HG03442 (cell line): ENCODE results near the gene SCYGR6.
"Not testable (repeated sequence)": the region's sequence is repeated elsewhere in the genome, so short reads cannot be mapped to it uniquely, and the experiment has no call there.

Experiments used
- ATAC-seq: cut with Tn5 transposase; IDR thresholded peaks from one replicate; pipeline ENCODE4 v1.9.1; 2021; ENCODE audit warnings: mild to moderate bottlenecking, moderate library complexity; ENCODE audit not compliant: unreplicated experiment

Gene SCYGR6, protein sequence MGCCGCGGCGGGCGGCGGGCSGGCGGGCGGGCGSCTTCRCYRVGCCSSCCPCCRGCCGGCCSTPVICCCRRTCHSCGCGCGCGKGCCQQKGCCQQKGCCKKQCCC

DNA sequence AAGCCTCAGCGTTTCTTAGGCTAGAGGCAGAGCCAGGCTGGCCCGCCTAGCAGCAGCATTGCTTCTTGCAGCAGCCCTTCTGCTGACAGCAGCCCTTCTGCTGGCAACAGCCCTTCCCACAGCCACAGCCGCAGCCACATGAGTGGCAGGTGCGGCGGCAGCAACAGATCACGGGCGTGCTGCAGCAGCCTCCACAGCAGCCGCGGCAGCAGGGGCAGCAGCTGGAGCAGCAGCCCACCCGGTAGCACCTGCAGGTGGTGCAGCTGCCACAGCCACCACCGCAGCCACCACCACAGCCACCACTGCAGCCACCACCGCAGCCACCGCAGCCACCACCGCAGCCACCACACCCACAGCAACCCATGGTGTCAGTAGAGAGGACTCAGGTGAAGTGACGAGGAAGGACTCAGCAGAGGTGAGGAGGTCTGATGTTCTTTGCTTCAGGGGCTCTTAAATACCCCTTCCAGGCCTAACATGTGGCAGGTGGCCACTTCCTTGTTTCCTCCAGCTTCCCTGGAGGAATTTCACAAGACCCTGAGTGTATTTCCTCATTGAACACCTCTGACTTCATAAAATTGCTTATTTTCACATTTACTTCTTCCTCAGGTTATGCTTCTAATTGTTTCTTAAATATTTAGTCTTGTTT is at the start of gene SCYGR6:
Gene SCYGR6 (minus strand): TSS at position 364 of the 646 bp plus-strand sequence. CDS start 0 bp downstream, at position 364.
- ATAC-seq = no peak

DNA sequence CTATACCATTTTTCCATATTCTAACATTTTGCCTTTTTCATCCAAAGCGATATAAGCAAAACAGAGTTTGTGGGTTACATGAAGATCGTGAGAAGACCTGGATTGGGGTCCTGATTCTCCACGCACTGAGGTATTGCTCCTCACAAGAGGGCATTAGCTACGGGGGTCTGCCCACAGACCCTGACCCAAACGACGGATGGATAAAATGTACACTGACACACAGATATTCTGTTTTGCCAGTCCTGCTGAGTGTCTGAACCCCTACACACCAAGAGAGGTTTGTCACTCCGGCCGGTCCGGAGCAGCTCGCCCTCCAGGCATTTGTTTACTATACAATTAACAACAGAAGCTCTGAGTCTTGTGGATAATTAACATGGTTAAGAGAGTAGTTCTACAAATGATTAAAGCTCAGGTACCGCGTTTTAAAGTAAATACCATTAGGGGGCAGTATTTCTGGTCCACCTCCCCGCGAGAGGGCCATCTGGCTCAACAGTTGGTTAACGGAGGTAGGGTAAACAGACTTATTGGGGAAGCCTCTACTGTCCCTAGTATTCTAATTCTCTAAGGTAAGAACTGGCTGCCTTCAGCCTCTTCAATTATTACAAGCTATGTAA is 49.6 kb upstream of the SCYGR6 start:
- no peak for ATAC-seq

DNA sequence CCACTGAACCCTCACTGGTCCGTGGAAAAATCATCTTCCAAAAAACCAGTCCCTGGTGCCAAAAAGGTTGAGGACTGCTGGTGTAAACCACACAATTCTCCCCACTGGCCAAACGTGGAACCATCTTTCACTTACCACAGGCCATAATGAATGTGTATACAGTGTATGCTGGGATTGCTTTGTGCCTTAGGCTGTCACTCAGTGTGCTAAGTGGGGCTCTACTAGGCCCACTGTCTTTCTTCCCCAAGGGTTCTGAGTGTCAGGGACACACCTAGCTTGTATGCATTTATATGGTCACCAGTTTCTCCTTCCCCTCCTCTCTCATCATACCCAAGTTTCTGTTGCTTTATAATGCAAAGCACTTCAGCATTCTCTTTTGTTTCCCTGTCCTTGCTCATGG is 48.4 kb upstream of the SCYGR6 start:
- no peak for ATAC-seq

DNA sequence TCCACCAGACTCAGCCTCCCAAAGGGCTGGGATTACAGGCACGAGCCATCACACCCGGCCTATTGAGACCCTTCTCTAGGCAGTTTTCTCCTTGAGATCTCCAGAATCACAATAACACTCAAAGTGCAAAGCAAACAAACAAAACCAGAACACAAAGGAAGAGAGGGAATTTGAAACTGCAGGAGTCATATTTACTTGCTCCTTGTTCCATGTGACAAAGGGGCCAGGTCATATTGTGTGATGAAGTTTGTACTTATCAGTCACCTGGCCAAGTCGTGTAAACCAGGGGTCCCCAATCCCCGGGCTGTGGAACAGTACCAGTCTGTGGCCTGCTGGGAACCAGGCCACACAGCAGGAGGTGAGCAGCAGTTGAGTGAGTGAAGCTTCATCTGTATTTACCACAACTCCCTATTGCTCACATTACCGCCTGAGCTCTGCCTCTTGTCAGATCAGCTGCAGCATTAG is 47.7 kb upstream of the SCYGR6 start:
- ATAC-seq = no peak

DNA sequence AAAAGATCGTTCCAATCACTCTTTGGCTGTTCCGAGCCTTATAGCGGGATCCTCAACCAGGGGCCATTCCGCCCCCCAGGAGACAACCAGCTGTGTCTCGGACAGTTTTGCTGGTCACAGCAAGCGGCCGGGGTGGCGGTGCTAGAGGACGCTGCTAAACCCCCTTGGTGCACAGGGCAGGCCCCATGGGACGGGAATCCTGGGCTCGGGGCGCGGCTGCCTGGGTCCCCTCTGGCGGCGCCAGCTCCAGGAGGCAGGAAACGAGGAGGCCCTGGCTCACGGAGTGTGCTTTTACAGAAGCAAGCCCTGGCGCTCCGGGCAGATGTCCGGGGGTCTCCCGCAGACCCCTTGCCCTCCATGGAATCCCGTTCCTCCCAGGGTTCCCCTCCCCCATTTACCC is 43.3 kb upstream of the SCYGR6 start:
- ATAC-seq = no peak

DNA sequence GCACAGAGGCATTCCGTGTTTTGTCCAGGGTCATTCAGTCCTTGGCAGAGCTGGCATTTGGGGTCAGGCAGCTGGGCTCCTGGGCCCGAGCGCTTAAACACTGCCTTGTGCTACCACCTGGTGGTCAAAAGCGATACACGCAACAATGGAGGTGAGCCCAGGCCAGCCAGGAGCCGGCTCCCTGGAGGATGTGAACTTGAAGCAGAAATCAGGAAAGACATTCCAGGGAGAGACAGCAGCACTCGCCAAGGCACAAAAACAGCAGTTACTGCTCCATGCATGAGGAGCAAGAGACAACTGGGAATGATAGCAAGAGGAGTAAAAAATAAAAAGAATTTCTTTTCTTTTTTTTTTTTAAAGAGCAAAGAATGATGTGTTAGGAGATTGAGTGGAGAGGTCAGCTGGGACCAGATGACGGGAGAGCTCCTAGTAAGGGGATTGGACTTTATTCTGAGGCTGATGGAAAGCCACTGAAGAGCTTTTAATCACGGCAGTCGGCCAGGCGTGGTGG is 41.9 kb upstream of the SCYGR6 start:
- peak; percentile 97 for ATAC-seq

DNA sequence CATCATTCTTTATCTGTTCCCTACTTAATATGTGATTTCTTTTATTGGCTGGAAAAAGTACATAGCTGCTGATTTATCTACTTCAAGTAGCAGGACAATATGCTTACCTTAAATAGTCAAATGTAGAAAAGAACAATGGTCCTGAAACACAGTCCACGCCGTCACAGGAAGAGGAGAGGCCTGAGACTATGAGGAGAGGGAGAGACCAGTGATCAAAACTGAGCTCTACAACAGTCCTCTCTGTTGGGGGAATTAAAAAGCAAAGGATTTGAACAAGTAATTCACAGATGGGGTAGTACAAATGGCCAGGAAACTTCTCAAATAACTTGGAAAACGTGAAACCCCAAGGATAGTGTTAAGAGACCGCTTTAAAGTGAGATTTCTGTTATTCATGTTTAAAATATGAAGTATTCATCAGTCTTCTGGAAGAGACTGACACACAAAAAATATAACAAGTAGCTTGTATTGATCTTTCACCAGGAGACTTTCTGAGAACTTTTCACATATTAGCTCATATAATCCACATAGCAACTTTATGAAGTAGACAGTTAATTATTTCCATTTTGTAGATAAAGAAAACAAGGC is 41.3 kb upstream of the SCYGR6 start:
- no peak for ATAC-seq

DNA sequence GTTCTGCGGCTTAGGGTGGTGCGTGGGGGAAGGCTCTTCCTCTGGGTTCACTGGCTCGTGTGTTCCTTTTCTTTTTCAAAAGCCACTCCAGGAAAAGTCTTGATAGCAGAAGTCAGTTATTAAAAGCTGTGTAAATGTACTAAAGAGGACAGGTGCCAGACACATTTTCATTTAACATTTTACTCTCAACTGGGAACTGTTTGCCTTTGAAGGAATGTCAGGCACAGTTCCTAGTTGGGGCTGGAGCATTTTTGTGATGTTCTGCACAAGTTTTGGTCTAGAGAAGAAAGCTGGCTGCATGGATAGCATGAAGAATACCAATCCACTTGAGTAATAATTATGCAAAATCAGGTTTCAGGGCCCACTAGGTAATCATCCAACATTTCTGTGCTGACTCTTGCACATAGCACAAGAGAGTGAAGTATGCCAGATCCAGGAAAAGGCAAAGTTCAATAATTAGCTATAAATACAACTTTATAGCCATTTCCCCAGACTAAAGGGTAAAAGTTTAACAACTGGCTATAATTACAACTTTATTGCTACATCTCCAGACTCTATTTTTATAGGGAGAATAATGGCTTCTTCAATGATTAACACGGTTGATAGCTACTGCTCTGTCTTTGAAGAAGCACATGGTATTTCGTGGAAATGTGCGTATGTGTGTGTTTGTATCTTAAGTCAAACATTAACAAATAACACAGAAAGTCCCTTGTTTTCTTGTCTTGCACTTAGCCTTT is 37.4 kb upstream of the SCYGR6 start:
- no peak for ATAC-seq

DNA sequence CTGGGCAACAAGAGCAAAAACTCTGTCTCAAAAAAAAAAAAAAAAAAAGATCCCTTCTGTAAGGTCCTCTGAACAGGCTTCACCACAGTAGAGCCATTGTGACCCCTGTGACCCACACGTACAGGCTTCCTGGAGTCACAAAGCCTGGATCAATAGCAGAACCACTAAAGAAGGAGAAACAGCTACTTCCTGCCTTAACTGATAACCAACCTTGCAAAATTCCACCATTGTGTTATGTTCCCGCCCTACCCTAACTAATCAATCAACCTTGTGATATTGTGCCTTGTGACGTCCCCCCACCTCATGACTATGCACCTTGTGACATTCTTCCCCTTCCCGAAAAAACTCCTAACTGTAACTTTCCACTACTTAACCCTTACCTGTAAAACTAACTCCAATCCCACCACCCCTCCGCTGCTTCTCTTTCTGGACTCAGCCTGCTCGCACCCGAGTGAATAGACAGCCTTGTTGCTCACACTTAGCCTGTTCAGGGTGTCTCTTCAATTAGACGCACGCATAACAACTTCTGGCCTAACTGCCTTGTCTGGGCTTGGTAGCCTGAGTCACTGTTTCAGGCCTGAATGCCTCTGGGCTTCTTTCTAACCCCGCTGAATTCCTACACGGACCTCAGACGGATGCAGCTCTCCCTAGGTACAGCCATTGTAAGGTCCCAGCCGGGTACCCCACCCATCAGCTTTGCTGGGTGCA is 35.0 kb upstream of the SCYGR6 start:
- ATAC-seq = no peak

DNA sequence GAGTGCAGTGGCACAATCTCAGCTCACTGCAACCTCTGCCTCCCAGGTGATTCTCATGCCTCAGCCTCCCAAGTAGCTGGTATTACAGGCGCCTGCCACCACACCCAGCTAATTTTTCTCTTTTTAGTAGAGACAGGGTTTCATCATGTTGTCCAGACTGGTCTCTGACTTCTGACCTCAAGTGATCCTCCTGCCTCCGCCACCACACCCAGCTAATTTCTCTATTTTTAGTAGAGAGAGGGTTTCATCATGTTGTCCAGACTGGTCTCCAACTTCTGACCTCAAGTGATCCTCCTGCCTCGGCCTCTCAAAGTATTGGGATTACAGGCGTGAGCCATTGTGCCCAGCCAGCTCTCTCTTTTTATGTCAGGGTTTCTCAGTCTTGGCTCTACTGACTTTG is 31.7 kb upstream of the SCYGR6 start:
- ATAC-seq = not testable (repeated sequence)

DNA sequence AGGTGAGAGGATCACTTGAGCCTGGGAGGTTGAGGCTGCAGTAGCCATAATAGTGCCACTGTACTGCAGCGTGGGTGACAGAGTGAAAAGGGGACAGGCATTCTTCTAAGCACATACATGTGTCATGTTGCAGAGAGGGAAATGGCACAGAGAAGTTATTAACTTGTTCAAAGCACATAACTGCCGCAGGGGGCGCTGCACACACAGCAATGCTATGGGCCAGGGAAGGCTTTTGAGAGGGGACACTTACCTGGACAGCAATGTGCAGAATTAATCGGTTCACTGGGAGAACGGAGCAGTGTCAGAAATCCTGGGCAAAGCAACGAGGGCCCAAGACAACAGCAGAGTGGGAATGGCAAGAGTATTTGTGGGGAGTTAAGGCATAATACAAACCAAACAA is 23.5 kb upstream of the SCYGR6 start:
- no peak for ATAC-seq

DNA sequence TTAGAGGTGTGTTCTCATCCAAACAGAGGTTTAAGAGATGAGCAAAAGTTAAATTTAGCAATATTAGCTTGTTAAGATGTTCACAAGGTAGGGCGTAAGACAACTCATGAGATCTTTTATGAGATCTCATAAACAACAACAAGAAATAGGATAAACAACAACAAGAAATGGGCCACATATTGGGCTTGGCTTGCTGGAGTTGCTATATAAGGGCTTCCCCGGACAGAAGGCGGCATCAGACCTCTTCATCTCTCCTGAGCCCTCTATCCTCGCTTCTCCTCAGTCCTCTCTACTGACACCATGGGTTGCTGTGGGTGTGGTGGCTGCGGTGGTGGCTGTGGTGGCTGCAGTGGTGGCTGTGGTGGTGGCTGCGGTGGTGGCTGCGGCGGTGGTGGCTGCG is 21.0 kb upstream of the SCYGR6 start, which contains the start of gene SCYGR8:
Gene SCYGR8 (plus strand): TSS at position 301 of the 400 bp plus-strand sequence. CDS start 0 bp downstream, at position 301.
- ATAC-seq = no peak

DNA sequence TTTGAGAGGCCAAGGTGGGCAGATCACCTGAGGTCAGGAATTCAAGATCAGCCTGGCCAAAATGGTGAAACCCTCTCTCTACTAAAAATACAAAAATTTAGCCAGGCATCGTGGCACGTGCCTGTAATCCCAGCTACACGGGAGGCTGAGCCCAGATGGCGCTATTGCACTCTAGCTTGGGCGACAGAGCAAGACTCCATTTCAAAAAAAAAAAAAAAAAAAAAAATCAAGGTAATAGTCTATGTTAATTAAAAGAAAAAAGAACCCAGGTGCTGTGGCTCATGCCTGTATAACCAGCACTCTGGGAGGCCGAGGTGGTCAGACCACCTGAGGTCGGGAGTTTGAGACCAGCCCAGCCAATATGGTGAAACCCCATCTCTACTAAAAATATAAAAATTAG is 16.1 kb upstream of the SCYGR6 start:
- ATAC-seq = not testable (repeated sequence)

DNA sequence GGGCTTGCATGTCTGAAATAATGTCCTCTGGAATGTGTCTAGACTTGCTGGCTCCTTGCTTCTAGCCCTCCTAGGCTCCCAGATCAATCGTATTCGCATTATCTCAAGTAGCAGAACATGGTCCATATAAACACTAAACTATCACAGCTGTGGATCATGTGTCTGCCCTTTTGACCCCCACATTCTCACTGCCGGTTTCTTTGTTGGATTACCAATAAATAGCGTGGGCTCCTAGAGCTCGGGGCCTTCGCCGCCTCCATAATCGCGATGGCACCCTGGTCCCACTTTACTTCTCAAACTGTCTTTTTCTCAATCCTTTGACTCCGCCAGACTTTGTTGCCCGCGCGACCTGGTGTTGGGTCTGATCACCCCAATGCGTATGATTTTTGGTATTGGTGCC is 14.8 kb upstream of the SCYGR6 start:
- no peak for ATAC-seq

DNA sequence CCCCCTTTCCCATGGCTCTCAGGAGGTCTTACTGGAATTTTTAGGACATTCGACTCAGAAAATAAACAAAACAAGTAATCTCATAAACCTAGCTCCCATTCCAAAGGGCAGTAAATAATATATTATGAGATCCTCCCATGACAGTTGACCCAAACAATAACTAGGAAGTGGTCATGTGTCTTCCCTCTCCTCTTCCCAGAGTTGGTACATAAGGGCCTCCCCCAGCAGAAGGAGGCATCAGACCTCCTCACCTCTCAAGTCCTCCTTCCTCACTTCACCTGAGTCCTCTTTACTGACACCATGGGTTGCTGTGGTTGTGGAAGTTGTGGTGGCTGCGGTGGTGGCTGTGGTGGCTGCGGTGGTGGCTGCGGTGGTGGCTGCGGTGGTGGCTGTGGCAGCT is 3.5 kb upstream of the SCYGR6 start, which contains the start of gene SCYGR7:
Gene SCYGR7 (plus strand): TSS at position 301 of the 400 bp plus-strand sequence. CDS start 0 bp downstream, at position 301.
- ATAC-seq = no peak

DNA sequence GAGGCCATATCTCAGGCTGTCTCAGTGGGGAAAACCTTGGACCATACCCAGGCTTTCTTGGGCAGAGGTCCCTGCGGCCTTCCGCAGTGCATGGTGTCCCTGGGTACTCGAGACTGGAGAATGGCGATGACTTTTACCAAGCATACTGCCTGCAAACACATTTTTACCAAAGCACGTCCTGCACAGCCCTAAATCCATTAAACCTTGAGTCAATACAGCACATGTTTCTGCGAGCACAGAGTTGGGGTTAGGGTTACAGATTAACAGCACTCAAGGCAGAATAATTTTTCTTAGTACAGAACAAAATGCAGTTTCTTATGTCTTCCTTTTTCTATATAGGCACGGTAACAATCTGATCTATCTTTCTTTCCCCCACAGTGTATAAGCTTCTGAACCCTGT is 1.7 kb downstream of the SCYGR6 start:
- ATAC-seq = not testable (repeated sequence)

DNA sequence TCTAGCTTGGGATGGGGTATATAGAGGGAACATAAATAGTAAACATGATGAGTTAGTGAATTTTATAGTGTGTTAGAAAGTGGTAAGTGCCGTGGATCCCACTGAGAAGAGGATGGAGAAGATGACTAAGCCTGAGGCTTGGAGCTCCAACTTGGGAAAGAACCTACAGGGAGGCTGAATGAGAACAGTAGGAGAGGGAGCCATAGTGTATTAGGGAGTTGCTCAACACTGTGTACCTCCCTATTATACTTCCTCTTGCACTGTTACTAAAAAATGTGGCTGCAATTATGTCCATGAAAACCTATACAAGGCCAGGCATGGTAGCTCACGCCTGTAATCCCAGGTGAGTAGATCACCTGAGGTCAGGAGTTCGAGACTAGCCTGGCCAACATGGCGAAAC is 3.9 kb downstream of the SCYGR6 start:
- no peak for ATAC-seq

DNA sequence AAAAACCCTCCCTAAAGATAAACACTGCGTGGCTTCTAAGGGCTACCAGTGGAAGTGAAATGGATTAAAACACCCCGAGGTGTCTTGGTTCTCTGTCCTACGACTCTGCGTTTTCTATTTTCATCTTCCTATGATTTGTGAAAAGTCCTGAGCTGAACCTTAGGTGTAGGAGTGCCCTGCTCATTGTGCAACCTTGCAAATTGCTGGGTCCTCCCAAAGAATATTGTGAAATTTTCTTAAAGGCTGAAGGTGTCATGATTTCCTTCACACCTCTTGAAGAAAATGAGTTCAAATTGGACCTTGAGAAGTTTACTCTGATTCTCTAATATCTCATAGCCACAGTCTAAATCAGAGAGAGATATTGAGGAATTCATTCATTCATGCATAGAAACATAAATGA is 4.9 kb downstream of the SCYGR6 start:
- ATAC-seq = no peak

DNA sequence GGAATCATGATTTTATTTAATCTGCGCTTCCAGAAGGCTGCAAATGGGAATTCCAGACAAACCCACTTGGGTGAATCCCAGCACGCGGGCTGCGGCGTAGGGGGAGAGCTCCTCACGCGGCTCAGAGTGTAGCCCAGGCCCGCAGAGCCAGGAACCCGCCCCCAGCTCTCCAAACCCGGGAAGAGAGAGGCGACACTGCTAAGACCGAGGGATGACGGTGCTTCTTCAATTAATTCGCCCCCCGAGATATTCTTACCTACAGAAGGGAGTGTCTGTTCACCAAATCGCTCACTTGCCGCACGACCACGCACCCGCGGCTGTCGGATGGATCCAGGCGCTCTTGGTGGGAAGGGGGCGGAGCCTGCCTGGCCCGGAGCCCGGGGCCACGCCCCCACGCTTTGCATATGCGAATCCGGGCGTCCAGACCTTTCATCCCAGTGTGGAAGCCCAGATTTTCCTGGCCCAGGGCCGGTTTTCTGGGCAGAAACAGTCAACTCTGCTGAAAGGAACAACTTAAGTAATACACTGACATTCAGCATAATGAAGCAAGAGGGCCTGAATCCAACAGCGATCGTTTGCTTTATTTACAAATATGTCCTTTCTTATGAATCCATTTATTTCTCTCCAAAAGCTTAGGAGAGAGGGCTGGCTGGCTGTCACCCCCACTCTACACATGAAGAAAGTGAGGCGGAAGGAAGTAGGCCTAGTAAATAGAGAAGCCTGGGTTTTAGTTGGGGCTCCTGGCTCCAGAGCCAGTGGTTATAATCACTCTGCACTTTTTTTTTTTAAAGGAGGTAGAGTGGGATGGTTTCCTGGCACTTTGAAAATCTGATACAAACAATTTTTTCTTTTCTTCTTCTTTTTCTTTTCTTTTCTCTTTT is 6.6 kb downstream of the SCYGR6 start, which contains the start of gene SLC19A3:
Gene SLC19A3 (minus strand): TSS at position 342 of the 881 bp plus-strand sequence. CDS start 15,710 bp downstream, outside the sequence.
- no peak for ATAC-seq
